Activated CD4-positive, alpha-beta memory T cell treated with anti-CD3 and anti-CD28 coated beads for 36 hours (primary cell): Measurements from ENCODE around the gene KCNJ9. TPM values are rescaled to one million over a fixed set of nuclear protein-coding genes. Genes with fewer than 3 reads are reported as not detected.

Experiments used
- CTCF ChIA-PET: fragments of 350-600 bp; sonication (Branson Sonifier 250); formaldehyde crosslinking; loops from one replicate; lab custom pipeline; 2021; ENCODE audit warnings: antibody characterized with exemption, inconsistent platforms; lab: Charles Lee
- POLR2A ChIA-PET: fragments of 350-600 bp; sonication (Branson Sonifier 250); formaldehyde crosslinking; loops from one replicate; lab custom pipeline; 2021; ENCODE audit warnings: antibody characterized with exemption; lab: Charles Lee
- DNase-seq: peaks from one replicate; pipeline ENCODE4 v3.0.0-alpha.2; 2020
- H3K27ac Mint-ChIP-seq: one replicate; pipeline ENCODE4 v1.8.0; 2021; ENCODE audit warnings: mixed read lengths
- H3K27me3 Mint-ChIP-seq: one replicate; pipeline ENCODE4 v1.8.0; 2021; ENCODE audit warnings: mixed read lengths
- H3K36me3 Mint-ChIP-seq: one replicate; pipeline ENCODE4 v1.8.0; 2021; ENCODE audit warnings: mixed read lengths
- H3K4me1 Mint-ChIP-seq: one replicate; pipeline ENCODE4 v1.8.0; 2021; ENCODE audit warnings: low read depth, mixed read lengths
- H3K4me3 Mint-ChIP-seq: one replicate; pipeline ENCODE4 v1.8.0; 2021; ENCODE audit warnings: mild to moderate bottlenecking, mixed read lengths
- H3K9me3 Mint-ChIP-seq: one replicate; pipeline ENCODE4 v1.8.0; 2021; ENCODE audit warnings: mixed read lengths
- intact Hi-C: fragments of 100-400 bp; cut with micrococcal nuclease; formaldehyde crosslinking; loops from one replicate; pipeline ENCODE4 v1.15.1; 2023
- total RNA-seq, 2 experiments: library from RNA; stranded (reverse); gene quantifications; one replicate each; pipeline ENCODE4 v1.2.3, GENCODE V29; 2021

The KCNJ9 gene
- total RNA-seq, 2 experiments from 2014 or later: not detected

- DNase-seq: no peak
- peaks cover 51% of the 10 kb centered on the region for H3K27me3 Mint-ChIP-seq
- H3K27ac Mint-ChIP-seq: no peak overlapping the region
- intact Hi-C loops: loop anchor here (5.0 kb wide), 1 partner anchor 48 kb away; the partner anchor contains the start of gene PIGM
- no peaks in the 10 kb centered on the region for H3K9me3 Mint-ChIP-seq
- peaks cover 22% of the 10 kb centered on the region for H3K4me1 Mint-ChIP-seq
- POLR2A ChIA-PET: interaction anchor here (1.3 kb wide), 1 partner anchor 34 kb away, joined by 3 read pairs; no protein-coding TSS in a partner anchor
- no peaks in the 10 kb centered on the region for H3K36me3 Mint-ChIP-seq
- no peak overlapping the region for H3K4me3 Mint-ChIP-seq
- CTCF ChIA-PET: interaction anchor here (1.0 to 21.5 kb wide), 8 partner anchors 16 to 296 kb away, joined by 3 to 615 read pairs (median 10); partner anchors contain the start of genes IGSF8 and KCNJ10
Measured at GRCh38 chr1:160080381-160081100, 797 bp upstream of the KCNJ9 start.

- Mint-ChIP-seq H3K27ac (no peak overlapping the region), H3K4me1 (peaks cover 24% of the 10 kb centered on the region), H3K27me3 (peaks cover 44% of the 10 kb centered on the region), H3K36me3 (no peaks in the 10 kb centered on the region), H3K4me3 (no peak overlapping the region), H3K9me3 (no peaks in the 10 kb centered on the region)
- ChIA-PET CTCF (interaction anchor here (1.9 to 21.5 kb wide), 5 partner anchors 14 to 76 kb away, joined by 9 to 615 read pairs (median 10); partner anchors contain the start of genes IGSF8 and KCNJ10), POLR2A (interaction anchor here (0.5 kb wide), 1 partner anchor 190 kb away, joined by 3 read pairs; no protein-coding TSS in a partner anchor)
- intact Hi-C loops: loop anchor here (5.0 kb wide), 1 partner anchor 50 kb away; the partner anchor contains the start of gene PIGM
- no peak for DNase-seq
Measured at GRCh38 chr1:160082487-160082886, 1.1 kb downstream of the KCNJ9 start.

- intact Hi-C loops: loop anchor here (5.0 kb wide), 1 partner anchor 51 kb away; the partner anchor contains the start of gene PIGM
- Mint-ChIP-seq H3K4me1 (peaks cover 24% of the 10 kb centered on the region), H3K27me3 (peaks cover 44% of the 10 kb centered on the region), H3K36me3 (no peaks in the 10 kb centered on the region), H3K27ac (no peak overlapping the region), H3K9me3 (no peaks in the 10 kb centered on the region), H3K4me3 (no peak overlapping the region)
- ChIA-PET POLR2A (no interaction called here), CTCF (interaction anchor here (2.8 to 21.5 kb wide), 3 partner anchors 13 to 52 kb away, joined by 9 to 615 read pairs (median 101); partner anchors contain the start of genes IGSF8 and KCNJ10)
- no peak for DNase-seq
Measured at GRCh38 chr1:160082926-160083325, 1.6 kb downstream of the KCNJ9 start.

- Mint-ChIP-seq H3K4me3 (peak overlapping the region; percentile 47), H3K9me3 (no peaks in the 10 kb centered on the region), H3K4me1 (peaks cover 24% of the 10 kb centered on the region), H3K36me3 (peaks cover 4% of the 10 kb centered on the region), H3K27me3 (peaks cover 36% of the 10 kb centered on the region), H3K27ac (no peak overlapping the region)
- ChIA-PET CTCF (interaction anchor here (1.0 to 21.5 kb wide), 10 partner anchors 12 to 293 kb away, joined by 3 to 615 read pairs (median 16); partner anchors contain the start of genes IGSF8 and KCNJ10), POLR2A (no interaction called here)
- intact Hi-C loops: loop anchor here (5.0 kb wide), 1 partner anchor 52 kb away; the partner anchor contains the start of gene PIGM
- peak; percentile 83 for DNase-seq
Measured at GRCh38 chr1:160083968-160084770, 2.8 kb downstream of the KCNJ9 start.

- intact Hi-C loops: loop anchor here (1.0 to 5.0 kb wide), 2 partner anchors 12 to 53 kb away; partner anchors contain the start of gene PIGM
- no peak for DNase-seq
- ChIA-PET CTCF (interaction anchor here (1.0 to 21.5 kb wide), 15 partner anchors 7 to 293 kb away, joined by 3 to 615 read pairs (median 9); partner anchors contain the start of genes IGSF8 and KCNJ10), POLR2A (interaction anchor here (0.6 kb wide), 1 partner anchor 61 kb away, joined by 3 read pairs; no protein-coding TSS in a partner anchor)
- Mint-ChIP-seq H3K27ac (no peak overlapping the region), H3K9me3 (no peaks in the 10 kb centered on the region), H3K4me1 (peaks cover 23% of the 10 kb centered on the region), H3K36me3 (peaks cover 5% of the 10 kb centered on the region), H3K4me3 (no peak overlapping the region), H3K27me3 (peaks cover 30% of the 10 kb centered on the region)
Measured at GRCh38 chr1:160084771-160085321, 3.5 kb downstream of the KCNJ9 start.

- H3K27me3 Mint-ChIP-seq: peaks cover 21% of the 10 kb centered on the region
- H3K4me3 Mint-ChIP-seq: no peak overlapping the region
- CTCF ChIA-PET: interaction anchor here (0.7 to 21.5 kb wide), 25 partner anchors 8 to 292 kb away, joined by 3 to 615 read pairs (median 4); partner anchors contain the start of genes CASQ1, IGSF8, KCNJ10 and PIGM
Measured at GRCh38 chr1:160085686-160086455, 4.5 kb downstream of the KCNJ9 start.

GRCh38 chr1:160086456-160086892 lies 5.1 kb downstream of the KCNJ9 start:
- POLR2A ChIA-PET: interaction anchor here (0.8 kb wide), 1 partner anchor 9 kb away, joined by 3 read pairs; no protein-coding TSS in a partner anchor
- Mint-ChIP-seq H3K4me1 (peaks cover 12% of the 10 kb centered on the region), H3K4me3 (no peak overlapping the region), H3K27me3 (peaks cover 16% of the 10 kb centered on the region), H3K27ac (no peak overlapping the region), H3K36me3 (peaks cover 5% of the 10 kb centered on the region), H3K9me3 (no peaks in the 10 kb centered on the region)
- CTCF ChIA-PET: interaction anchor here (0.7 to 21.5 kb wide), 18 partner anchors 9 to 291 kb away, joined by 3 to 615 read pairs (median 4); partner anchors contain the start of genes IGSF8, KCNJ10 and PIGM
- intact Hi-C loops: no loop called here
- DNase-seq: no peak

More at GRCh38 chr1:160085686-160086455, 4.5 kb downstream of the KCNJ9 start:
- Mint-ChIP-seq H3K27ac (no peak overlapping the region), H3K9me3 (no peaks in the 10 kb centered on the region), H3K36me3 (peaks cover 5% of the 10 kb centered on the region), H3K4me1 (peaks cover 13% of the 10 kb centered on the region)
- POLR2A ChIA-PET: no interaction called here
- peak; percentile 87 for DNase-seq
- intact Hi-C loops: loop anchor here (1.0 kb wide), 1 partner anchor 11 kb away; no protein-coding TSS in a partner anchor

GRCh38 chr1:160087118-160087662 lies 5.9 kb downstream of the KCNJ9 start:
- peaks cover 11% of the 10 kb centered on the region for H3K27me3 Mint-ChIP-seq
- ChIA-PET CTCF (interaction anchor here (0.8 to 21.5 kb wide), 13 partner anchors 9 to 290 kb away, joined by 3 to 615 read pairs (median 5); partner anchors contain the start of genes IGSF8 and KCNJ10), POLR2A (interaction anchor here (0.8 kb wide), 1 partner anchor 8 kb away, joined by 3 read pairs; no protein-coding TSS in a partner anchor)
- H3K4me1 Mint-ChIP-seq: peaks cover 12% of the 10 kb centered on the region
- intact Hi-C loops: no loop called here
- no peak for DNase-seq
- peaks cover 7% of the 10 kb centered on the region for H3K36me3 Mint-ChIP-seq
- H3K9me3 Mint-ChIP-seq: no peaks in the 10 kb centered on the region
- H3K27ac Mint-ChIP-seq: no peak overlapping the region
- H3K4me3 Mint-ChIP-seq: no peak overlapping the region

GRCh38 chr1:160089883-160090282 lies 8.5 kb downstream of the KCNJ9 start:
- H3K36me3 Mint-ChIP-seq: peaks cover 7% of the 10 kb centered on the region
- POLR2A ChIA-PET: no interaction called here
- no peak for DNase-seq
- no peaks in the 10 kb centered on the region for H3K9me3 Mint-ChIP-seq
- H3K4me3 Mint-ChIP-seq: no peak overlapping the region
- H3K27ac Mint-ChIP-seq: no peak overlapping the region
- H3K4me1 Mint-ChIP-seq: peaks cover 6% of the 10 kb centered on the region
- H3K27me3 Mint-ChIP-seq: no peaks in the 10 kb centered on the region
- CTCF ChIA-PET: interaction anchor here (1.6 to 21.5 kb wide), 3 partner anchors 11 to 35 kb away, joined by 6 to 615 read pairs (median 70); partner anchors contain the start of gene KCNJ10
- intact Hi-C loops: no loop called here

- peaks cover under 1% of the 10 kb centered on the region for H3K4me1 Mint-ChIP-seq
- peaks cover 7% of the 10 kb centered on the region for H3K36me3 Mint-ChIP-seq
- intact Hi-C loops: no loop called here
- no peak overlapping the region for H3K27ac Mint-ChIP-seq
- H3K4me3 Mint-ChIP-seq: no peak overlapping the region
- ChIA-PET POLR2A (no interaction called here), CTCF (interaction anchor here (1.6 kb wide), 1 partner anchor 12 kb away, joined by 6 read pairs; no protein-coding TSS in a partner anchor)
- no peaks in the 10 kb centered on the region for H3K9me3 Mint-ChIP-seq
- no peak for DNase-seq
- H3K27me3 Mint-ChIP-seq: no peaks in the 10 kb centered on the region
Measured at GRCh38 chr1:160090760-160091159, 9.4 kb downstream of the KCNJ9 start.
